Measurements from ENCODE around the gene ZNF239. TPM values are rescaled to one million over a fixed set of nuclear protein-coding genes. Genes with fewer than 3 reads are reported as not detected.
A peak's percentile ranks its signal among the peaks of the same experiment; 100 is the strongest.
"Not testable (repeated sequence)": the region's sequence is repeated elsewhere in the genome, so short reads cannot be mapped to it uniquely, and the experiment has no call there.

Gene ZNF239
- total and polyA plus RNA-seq, 7 experiments from 2014 or later = 1.7 to 8.5 (median 2.3) TPM

DNA sequence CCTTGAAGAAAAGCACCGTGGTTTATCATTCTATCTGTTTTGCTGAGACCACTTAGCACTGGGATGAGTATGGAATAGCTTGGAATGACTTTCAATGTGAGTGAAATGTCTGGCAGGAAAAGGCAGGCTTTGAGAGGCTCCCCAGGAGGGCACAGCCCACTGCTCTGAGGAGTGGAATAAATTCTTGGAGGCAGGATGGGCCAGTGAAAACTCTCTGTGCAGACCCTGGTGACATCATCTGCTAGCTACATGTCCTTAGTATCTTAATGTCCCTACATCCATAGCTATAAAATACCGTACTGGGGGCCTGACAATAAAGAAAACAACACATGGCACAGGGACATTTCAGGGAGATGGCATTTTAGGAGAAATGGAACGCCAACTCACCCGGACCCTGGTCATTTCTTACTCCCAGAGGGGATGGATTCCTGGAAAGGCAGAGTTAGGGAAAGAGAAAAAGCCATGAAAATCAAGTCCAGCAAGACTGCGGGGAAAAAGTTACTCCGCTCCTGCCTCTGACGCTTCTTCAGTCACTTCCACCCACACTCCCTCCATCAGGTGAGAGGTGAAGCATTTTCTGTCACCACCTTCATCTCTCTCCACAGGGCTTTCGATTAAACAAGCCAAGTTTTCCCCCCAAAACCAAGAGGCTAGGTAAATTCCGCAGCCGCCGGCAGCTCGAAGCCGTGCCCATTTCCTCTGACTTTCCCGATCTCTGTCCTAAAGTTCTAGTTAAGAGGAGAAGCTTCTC is 991 bp downstream of the ZNF239 start:
- no peak for ATAC-seq
- ChIA-PET POLR2A (interaction anchor here (1.0 to 4.6 kb wide), 6 partner anchors 16 to 75 kb away, joined by 3 to 35 read pairs (median 4); partner anchors contain the start of genes ZNF32 and ZNF485), CTCF (interaction anchor here (0.6 kb wide), 1 partner anchor 418 kb away, joined by 3 read pairs; no protein-coding TSS in a partner anchor)
- Histone ChIP-seq H3K27ac (ENCODE audit: low read depth, low read length) (peak overlapping the region; percentile 66), H3K27me3 (ENCODE audit: control insufficient read depth in 2 of 2, insufficient read depth in 2 of 2, low read length in 2 of 2) (no peaks in the 10 kb centered on the region), H3K9me3 (ENCODE audit: control insufficient read depth in 2 of 3, low read length in 3 of 3) (no peaks in the 10 kb centered on the region), H3K4me1 (ENCODE audit: control insufficient read depth in 2 of 2, insufficient read depth in 2 of 2, low read length in 2 of 2) (peaks cover 14 to 19% of the 10 kb centered on the region in 2 donors), H3K36me3 (ENCODE audit: control insufficient read depth in 2 of 3, insufficient read depth in 3 of 3, low read length in 3 of 3) (peaks cover 0 to 3% (median 0%) of the 10 kb centered on the region in 3 experiments), H3K4me3 (ENCODE audit: low read length) (peak overlapping the region; percentile 72)
- Mint-ChIP-seq H3K4me3 (peak overlapping the region; percentile 21 to 91 (median 73)), H3K27ac (peak overlapping the region in 8 of 9 donors; percentile 63 to 96 (median 84)), H3K36me3 (peaks cover 0 to 23% (median 10%) of the 10 kb centered on the region in 5 donors), H3K4me1 (peaks cover 28 to 64% (median 61%) of the 10 kb centered on the region in 7 donors), H3K9me3 (peaks cover 5 to 26% (median 7%) of the 10 kb centered on the region in 11 donors), H3K27me3 (peaks cover 0 to 3% (median 0%) of the 10 kb centered on the region in 5 donors)
- intact Hi-C loops (cut with micrococcal nuclease) = loop anchor here in 1 of 2 donors (10.0 kb wide), 1 partner anchor 279 kb away; no protein-coding TSS in a partner anchor
- peak in 3 of 9 donors; percentile 14 to 31 (median 22) for DNase-seq

DNA sequence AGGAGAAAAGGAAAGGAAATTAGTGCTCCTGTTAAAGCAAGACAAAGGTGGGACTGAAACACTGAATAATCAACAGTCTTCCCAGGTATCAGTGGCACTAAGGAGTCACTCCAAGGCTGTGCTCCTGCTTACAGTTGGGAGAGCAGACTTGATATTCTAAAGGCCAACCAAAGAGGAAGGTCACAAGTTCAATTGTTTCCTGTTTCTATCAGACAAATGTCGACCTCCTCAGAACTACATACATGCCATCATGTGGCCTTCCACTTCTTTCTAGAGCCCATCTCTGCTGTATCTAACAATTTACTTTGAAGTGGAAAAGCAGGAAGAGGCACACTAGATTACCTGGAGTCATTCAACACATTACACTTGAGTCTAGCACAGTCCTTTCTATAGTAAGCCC is 3.4 kb downstream of the ZNF239 start:
- no peak overlapping the region for H3K27ac ChIP-seq (ENCODE audit: low read depth, low read length)
- H3K27me3 ChIP-seq (ENCODE audit: control insufficient read depth in 2 of 2, insufficient read depth in 2 of 2, low read length in 2 of 2) = no peaks in the 10 kb centered on the region
- ATAC-seq (no peak), DNase-seq (no peak)
- peaks cover 14 to 18% of the 10 kb centered on the region in 2 donors for H3K4me1 ChIP-seq (ENCODE audit: control insufficient read depth in 2 of 2, insufficient read depth in 2 of 2, low read length in 2 of 2)
- peaks cover 0 to 25% (median 0%) of the 10 kb centered on the region in 3 experiments for H3K36me3 ChIP-seq (ENCODE audit: control insufficient read depth in 2 of 3, insufficient read depth in 3 of 3, low read length in 3 of 3)
- H3K9me3 ChIP-seq (ENCODE audit: control insufficient read depth in 2 of 3, low read length in 3 of 3) = no peaks in the 10 kb centered on the region
- Mint-ChIP-seq H3K4me1 (peaks cover 23 to 53% (median 50%) of the 10 kb centered on the region in 7 donors), H3K36me3 (peaks cover 4 to 19% (median 7%) of the 10 kb centered on the region in 5 donors), H3K9me3 (peaks cover 3 to 21% (median 8%) of the 10 kb centered on the region in 11 donors), H3K4me3 (no peak overlapping the region), H3K27ac (peak overlapping the region in 5 of 9 donors; percentile 6 to 65 (median 24)), H3K27me3 (peaks cover 0 to 3% (median 0%) of the 10 kb centered on the region in 5 donors)
- intact Hi-C loops (cut with micrococcal nuclease) = loop anchor here in 1 of 2 donors (10.0 kb wide), 1 partner anchor 276 kb away; no protein-coding TSS in a partner anchor
- ChIA-PET CTCF (no interaction called here), POLR2A (interaction anchor here (1.1 kb wide), 1 partner anchor 24 kb away, joined by 6 read pairs; no protein-coding TSS in a partner anchor)
- H3K4me3 ChIP-seq (ENCODE audit: low read length) = no peak overlapping the region

DNA sequence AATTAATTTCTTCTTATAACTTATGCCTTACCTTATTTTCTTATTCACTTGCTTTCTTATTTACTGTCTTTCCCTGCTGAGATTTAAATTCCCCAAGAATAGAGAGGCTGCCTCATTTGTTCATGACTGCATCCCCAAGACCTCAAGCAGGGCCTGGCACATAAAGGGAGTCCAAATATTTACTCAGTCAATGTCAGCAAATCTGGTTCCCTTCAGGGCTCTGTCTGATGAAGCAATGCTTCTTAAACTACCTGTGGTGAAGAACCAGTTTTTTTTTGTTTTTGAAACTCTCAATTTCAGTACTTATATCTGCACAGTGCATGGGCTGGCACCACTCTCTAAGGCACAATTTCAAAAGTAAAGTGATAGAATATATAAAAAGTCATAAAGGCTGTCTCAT is 4.7 kb downstream of the ZNF239 start:
- Mint-ChIP-seq H3K9me3 (peaks cover 0 to 18% (median 4%) of the 10 kb centered on the region in 11 donors), H3K4me3 (no peak overlapping the region), H3K4me1 (peaks cover 10 to 40% (median 37%) of the 10 kb centered on the region in 7 donors), H3K36me3 (peaks cover 4 to 26% (median 12%) of the 10 kb centered on the region in 5 donors), H3K27me3 (peaks cover 0 to 3% (median 0%) of the 10 kb centered on the region in 5 donors), H3K27ac (peak overlapping the region in 1 of 9 donors; percentile 10)
- H3K36me3 ChIP-seq (ENCODE audit: control insufficient read depth in 2 of 3, insufficient read depth in 3 of 3, low read length in 3 of 3) = peaks cover 0 to 27% (median 0%) of the 10 kb centered on the region in 3 experiments
- ATAC-seq = no peak
- no peak overlapping the region for H3K4me3 ChIP-seq (ENCODE audit: low read length)
- no peaks in the 10 kb centered on the region for H3K9me3 ChIP-seq (ENCODE audit: control insufficient read depth in 2 of 3, low read length in 3 of 3)
- POLR2A ChIA-PET = interaction anchor here (0.6 kb wide), 1 partner anchor 1476 kb away, joined by 3 read pairs; no protein-coding TSS in a partner anchor
- H3K27ac ChIP-seq (ENCODE audit: low read depth, low read length) = no peak overlapping the region
- CTCF ChIA-PET = no interaction called here
- no peaks in the 10 kb centered on the region for H3K27me3 ChIP-seq (ENCODE audit: control insufficient read depth in 2 of 2, insufficient read depth in 2 of 2, low read length in 2 of 2)
- peaks cover under 1 to 5% of the 10 kb centered on the region in 2 donors for H3K4me1 ChIP-seq (ENCODE audit: control insufficient read depth in 2 of 2, insufficient read depth in 2 of 2, low read length in 2 of 2)
- intact Hi-C loops (cut with micrococcal nuclease) = loop anchor here in 1 of 2 donors (10.0 kb wide), 1 partner anchor 275 kb away; no protein-coding TSS in a partner anchor
- no peak for DNase-seq

DNA sequence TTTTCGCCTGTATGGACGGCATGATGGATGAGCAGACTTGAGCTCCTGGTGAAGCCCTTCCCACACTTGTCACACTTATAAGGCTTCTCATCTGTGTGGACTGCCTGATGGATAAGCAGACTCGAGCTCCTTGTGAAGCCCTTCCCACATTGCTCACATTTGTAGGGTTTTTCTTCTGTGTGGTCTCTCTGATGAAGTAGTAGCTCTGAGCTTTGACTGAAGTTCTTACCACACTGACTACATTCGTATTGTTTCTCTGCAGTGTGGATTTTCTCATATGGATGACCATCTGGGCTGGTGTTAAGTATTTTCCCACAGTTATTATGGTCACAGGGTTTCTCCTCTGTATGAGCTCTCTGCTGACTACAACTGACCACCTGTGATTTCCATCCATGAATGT is 17.2 kb downstream of the ZNF239 start:
- Mint-ChIP-seq H3K4me3 (no peak overlapping the region), H3K9me3 (peaks cover 21 to 95% (median 71%) of the 10 kb centered on the region in 11 donors), H3K4me1 (no peaks in the 10 kb centered on the region), H3K36me3 (peaks cover 34 to 81% (median 71%) of the 10 kb centered on the region in 5 donors), H3K27me3 (no peaks in the 10 kb centered on the region), H3K27ac (no peak overlapping the region)
- peaks cover 0 to 34% (median 6%) of the 10 kb centered on the region in 3 experiments for H3K36me3 ChIP-seq (ENCODE audit: control insufficient read depth in 2 of 3, insufficient read depth in 3 of 3, low read length in 3 of 3)
- ChIA-PET CTCF (no interaction called here), POLR2A (no interaction called here)
- no peaks in the 10 kb centered on the region for H3K4me1 ChIP-seq (ENCODE audit: control insufficient read depth in 2 of 2, insufficient read depth in 2 of 2, low read length in 2 of 2)
- DNase-seq (no peak), ATAC-seq (no peak)
- H3K4me3 ChIP-seq (ENCODE audit: low read length) = no peak overlapping the region
- peaks cover 0 to 62% (median 28%) of the 10 kb centered on the region in 3 experiments for H3K9me3 ChIP-seq (ENCODE audit: control insufficient read depth in 2 of 3, low read length in 3 of 3)
- H3K27ac ChIP-seq (ENCODE audit: low read depth, low read length) = no peak overlapping the region
- intact Hi-C loops (cut with micrococcal nuclease) = no loop called here
- H3K27me3 ChIP-seq (ENCODE audit: control insufficient read depth in 2 of 2, insufficient read depth in 2 of 2, low read length in 2 of 2) = no peaks in the 10 kb centered on the region

DNA sequence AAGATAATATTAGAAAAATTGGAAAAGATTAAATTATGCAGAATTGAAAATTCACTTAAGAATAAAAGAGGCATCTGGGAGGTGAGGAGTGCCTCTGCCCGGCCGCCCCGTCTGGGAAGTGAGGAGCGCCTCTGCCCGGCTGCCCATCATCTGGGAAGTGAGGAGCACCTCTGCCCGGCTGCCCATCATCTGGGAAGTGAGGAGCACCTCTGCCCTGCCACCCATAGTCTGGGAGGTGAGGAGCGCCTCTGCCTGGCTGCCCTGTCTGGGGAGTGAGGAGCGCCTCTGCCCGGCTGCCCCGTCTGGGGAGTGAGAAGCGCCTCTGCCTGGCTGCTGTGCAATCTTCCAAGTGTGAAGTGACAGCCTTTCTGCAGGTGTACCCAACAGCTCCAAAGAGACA is 30.7 kb downstream of the ZNF239 start:
- peaks cover 0 to 66% (median 24%) of the 10 kb centered on the region in 11 donors for H3K9me3 Mint-ChIP-seq

DNA sequence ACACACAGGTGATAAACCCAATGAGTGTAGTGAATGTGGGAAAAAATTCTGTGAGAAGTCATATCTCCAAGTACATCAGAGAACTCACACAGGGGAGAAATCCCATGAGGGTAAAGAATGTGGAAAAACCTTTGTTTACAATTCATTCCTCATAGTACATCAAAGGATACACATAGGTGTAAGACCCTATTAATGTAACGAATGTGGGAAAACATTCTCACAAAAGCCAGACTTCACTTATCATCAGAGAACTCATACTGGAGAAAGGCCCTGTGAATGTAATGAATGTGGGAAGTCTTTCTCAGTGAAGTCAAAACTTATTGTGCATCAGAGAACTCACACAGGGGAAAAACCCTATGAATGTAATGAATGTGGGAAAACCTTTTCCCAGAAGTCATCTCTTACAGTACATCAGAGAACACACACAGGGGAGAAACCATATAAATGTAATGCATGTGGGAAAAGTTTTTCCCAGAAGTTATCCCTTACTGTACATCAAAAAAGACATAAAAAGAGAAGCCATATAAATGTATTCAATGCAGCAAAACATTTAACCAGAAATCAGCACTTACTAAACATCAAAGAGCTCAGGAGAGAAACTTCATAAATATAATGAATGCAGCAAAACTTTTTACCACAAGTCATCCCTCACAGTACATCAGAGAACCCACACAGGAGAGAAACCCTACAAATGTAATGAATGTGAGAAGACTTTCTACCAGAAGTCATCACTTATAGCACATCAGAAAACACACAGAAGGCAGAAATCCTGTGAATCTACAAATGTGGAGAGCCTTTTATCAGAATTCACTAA is 49.8 kb downstream of the ZNF239 start:
- H3K9me3 Mint-ChIP-seq = peaks cover 15 to 95% (median 72%) of the 10 kb centered on the region in 11 donors
- CTCF ChIA-PET = no interaction called here

More for the DNA sequence above, 30.7 kb downstream of the ZNF239 start:
- intact Hi-C loops (cut with micrococcal nuclease); H3K27ac Mint-ChIP-seq; H3K27me3 ChIP-seq (ENCODE audit: control insufficient read depth in 2 of 2, insufficient read depth in 2 of 2, low read length in 2 of 2); CTCF ChIA-PET; H3K27me3 Mint-ChIP-seq; H3K4me3 ChIP-seq (ENCODE audit: low read length); ATAC-seq; POLR2A ChIA-PET; DNase-seq; H3K4me3 Mint-ChIP-seq; H3K4me1 Mint-ChIP-seq; H3K9me3 ChIP-seq (ENCODE audit: control insufficient read depth in 2 of 3, low read length in 3 of 3); H3K4me1 ChIP-seq (ENCODE audit: control insufficient read depth in 2 of 2, insufficient read depth in 2 of 2, low read length in 2 of 2); H3K27ac ChIP-seq (ENCODE audit: low read depth, low read length); H3K36me3 ChIP-seq (ENCODE audit: control insufficient read depth in 2 of 3, insufficient read depth in 3 of 3, low read length in 3 of 3): not testable (repeated sequence)
- H3K36me3 Mint-ChIP-seq = peaks cover 0 to 22% (median 1%) of the 10 kb centered on the region in 5 donors

More for the DNA sequence above, 49.8 kb downstream of the ZNF239 start:
- Histone ChIP-seq H3K4me3 (ENCODE audit: low read length) (no peak overlapping the region), H3K27ac (ENCODE audit: low read depth, low read length) (no peak overlapping the region), H3K9me3 (ENCODE audit: control insufficient read depth in 2 of 3, low read length in 3 of 3) (peaks cover 10 to 43% (median 14%) of the 10 kb centered on the region in 3 experiments), H3K36me3 (ENCODE audit: control insufficient read depth in 2 of 3, insufficient read depth in 3 of 3, low read length in 3 of 3) (no peaks in the 10 kb centered on the region), H3K27me3 (ENCODE audit: control insufficient read depth in 2 of 2, insufficient read depth in 2 of 2, low read length in 2 of 2) (no peaks in the 10 kb centered on the region), H3K4me1 (ENCODE audit: control insufficient read depth in 2 of 2, insufficient read depth in 2 of 2, low read length in 2 of 2) (no peaks in the 10 kb centered on the region)
- Mint-ChIP-seq H3K4me3 (no peak overlapping the region), H3K36me3 (peaks cover 3 to 40% (median 16%) of the 10 kb centered on the region in 5 donors), H3K27me3 (peaks cover 0 to 5% (median 0%) of the 10 kb centered on the region in 5 donors), H3K4me1 (no peaks in the 10 kb centered on the region), H3K27ac (no peak overlapping the region)
- POLR2A ChIA-PET = no interaction called here
- intact Hi-C loops (cut with micrococcal nuclease) = no loop called here
- DNase-seq = peak in 1 of 9 donors; percentile 0
- no peak for ATAC-seq

Measured in naive thymus-derived CD4-positive, alpha-beta T cell (primary cell).